Mesenchymal stem cell (in vitro differentiated cells and primary cell): ENCODE data around the gene SLC66A2.

Experiments used
- DNase-seq: peaks from one replicate; pipeline ENCODE4 v3.0.0-alpha.2; 2013
- H2AFZ ChIP-seq: one replicate; pipeline ENCODE4 v1.6.1; 2013; ENCODE audit warnings: low read depth, mild to moderate bottlenecking, control low read depth, inconsistent platforms, low read length, moderate library complexity
- H2AK5ac ChIP-seq: 2 replicates; pipeline ENCODE4 v1.6.1; 2013; ENCODE audit warnings: low read length, moderate library complexity, mild to moderate bottlenecking, inconsistent platforms; ENCODE audit not compliant: severe bottlenecking
- H2BK120ac ChIP-seq: one replicate; pipeline ENCODE4 v1.6.1; 2013; ENCODE audit warnings: low read depth, mild to moderate bottlenecking, inconsistent platforms, low read length, moderate library complexity
- H2BK12ac ChIP-seq, 2 experiments: one replicate each; pipeline ENCODE4 v1.6.1; 2013; ENCODE audit warnings: inconsistent platforms in 2 of 2, low read length in 2 of 2, mild to moderate bottlenecking in 2 of 2, moderate library complexity in 2 of 2, control low read depth in 1 of 2
- H2BK15ac ChIP-seq: one replicate; pipeline ENCODE4 v1.6.1; 2013; ENCODE audit warnings: mild to moderate bottlenecking, low read depth, inconsistent platforms; ENCODE audit not compliant: poor library complexity, severe bottlenecking
- H2BK5ac ChIP-seq: 2 replicates; pipeline ENCODE4 v1.6.1; 2013; ENCODE audit warnings: low read depth, mild to moderate bottlenecking, low read length, control low read depth, inconsistent platforms; ENCODE audit not compliant: poor library complexity, severe bottlenecking
- H3K14ac ChIP-seq, 2 experiments: one replicate each; pipeline ENCODE4 v1.6.1; 2013; ENCODE audit warnings: inconsistent platforms in 2 of 2, low read length in 2 of 2, control low read depth in 1 of 2, mild to moderate bottlenecking in 1 of 2, moderate library complexity in 1 of 2
- H3K18ac ChIP-seq, 2 experiments: one replicate each; pipeline ENCODE4 v1.6.1; 2013; ENCODE audit warnings: inconsistent platforms in 2 of 2, low read length in 2 of 2, control low read depth in 1 of 2, low read depth in 1 of 2, mild to moderate bottlenecking in 1 of 2
- H3K23ac ChIP-seq, 2 experiments: one replicate each; pipeline ENCODE4 v1.6.1; 2013; ENCODE audit warnings: inconsistent platforms in 2 of 2, low read length in 2 of 2, mild to moderate bottlenecking in 2 of 2, moderate library complexity in 2 of 2, control low read depth in 1 of 2
- H3K27ac ChIP-seq: 2 replicates; pipeline ENCODE4 v1.5.1; 2013; ENCODE audit warnings: mild to moderate bottlenecking, moderate library complexity, low read length, control low read depth, inconsistent platforms; ENCODE audit not compliant: poor library complexity, severe bottlenecking
- H3K27me3 ChIP-seq, 2 experiments: 2 replicates each; pipeline versions ENCODE4 v1.6.1 to v1.7.0; 2013; ENCODE audit warnings: low read length in 2 of 2, mild to moderate bottlenecking in 2 of 2, moderate library complexity in 2 of 2, control low read depth in 1 of 2, inconsistent platforms in 1 of 2; ENCODE audit not compliant: control insufficient read depth in 1 of 2, insufficient read depth in 1 of 2
- H3K36me3 ChIP-seq, 2 experiments: 2 replicates each; pipeline versions ENCODE4 v1.6.1 to v1.7.0; 2013; ENCODE audit warnings: low read length in 2 of 2, control low read depth in 1 of 2, inconsistent platforms in 1 of 2, low read depth in 1 of 2, mild to moderate bottlenecking in 1 of 2; ENCODE audit not compliant: insufficient read depth in 2 of 2, control insufficient read depth in 1 of 2
- H3K4ac ChIP-seq, 2 experiments: one replicate each; pipeline ENCODE4 v1.6.1; 2013; ENCODE audit warnings: inconsistent platforms in 2 of 2, low read length in 2 of 2, mild to moderate bottlenecking in 2 of 2, moderate library complexity in 2 of 2, control low read depth in 1 of 2, low read depth in 1 of 2
- H3K4me1 ChIP-seq: 2 replicates; pipeline ENCODE4 v1.6.1; 2013; ENCODE audit warnings: low read depth, low read length, control low read depth; ENCODE audit not compliant: control insufficient read depth, insufficient read depth
- H3K4me2 ChIP-seq: 2 replicates; pipeline ENCODE4 v1.6.1; 2013; ENCODE audit warnings: low read length, mild to moderate bottlenecking, inconsistent platforms; ENCODE audit not compliant: poor library complexity, severe bottlenecking
- H3K4me3 ChIP-seq, 2 experiments: 2 replicates each; pipeline versions ENCODE4 v1.5.1 to v1.7.0; 2013; ENCODE audit warnings: low read length in 2 of 2, mild to moderate bottlenecking in 2 of 2, control low read depth in 1 of 2, low read depth in 1 of 2; ENCODE audit not compliant: insufficient read depth in 1 of 2
- H3K79me1 ChIP-seq: replicated peaks from 2 replicates; pipeline ENCODE4 v1.6.1; 2013; ENCODE audit warnings: mild to moderate bottlenecking, control low read depth, low read length, inconsistent platforms; ENCODE audit not compliant: poor library complexity, severe bottlenecking
- H3K9ac ChIP-seq: 2 replicates; pipeline ENCODE4 v1.7.0; 2013; ENCODE audit warnings: mild to moderate bottlenecking, low read length, moderate library complexity
- H3K9me3 ChIP-seq: 2 replicates; pipeline ENCODE4 v1.7.0; 2013; ENCODE audit warnings: mild to moderate bottlenecking, low read length; ENCODE audit not compliant: control insufficient read depth
- H4K8ac ChIP-seq: one replicate; pipeline ENCODE4 v1.6.1; 2013; ENCODE audit warnings: inconsistent platforms, mild to moderate bottlenecking, low read length, moderate library complexity
- H4K91ac ChIP-seq: one replicate; pipeline ENCODE4 v1.6.1; 2013; ENCODE audit warnings: mild to moderate bottlenecking, low read length, inconsistent platforms
- WGBS: methylation state at CpG from one replicate; pipeline ENCODE4 v1.1.7; 2013; ENCODE audit warnings: mixed read lengths; 5-methylcytosine and 5-hydroxymethylcytosine counted together

The SLC66A2 gene

DNA sequence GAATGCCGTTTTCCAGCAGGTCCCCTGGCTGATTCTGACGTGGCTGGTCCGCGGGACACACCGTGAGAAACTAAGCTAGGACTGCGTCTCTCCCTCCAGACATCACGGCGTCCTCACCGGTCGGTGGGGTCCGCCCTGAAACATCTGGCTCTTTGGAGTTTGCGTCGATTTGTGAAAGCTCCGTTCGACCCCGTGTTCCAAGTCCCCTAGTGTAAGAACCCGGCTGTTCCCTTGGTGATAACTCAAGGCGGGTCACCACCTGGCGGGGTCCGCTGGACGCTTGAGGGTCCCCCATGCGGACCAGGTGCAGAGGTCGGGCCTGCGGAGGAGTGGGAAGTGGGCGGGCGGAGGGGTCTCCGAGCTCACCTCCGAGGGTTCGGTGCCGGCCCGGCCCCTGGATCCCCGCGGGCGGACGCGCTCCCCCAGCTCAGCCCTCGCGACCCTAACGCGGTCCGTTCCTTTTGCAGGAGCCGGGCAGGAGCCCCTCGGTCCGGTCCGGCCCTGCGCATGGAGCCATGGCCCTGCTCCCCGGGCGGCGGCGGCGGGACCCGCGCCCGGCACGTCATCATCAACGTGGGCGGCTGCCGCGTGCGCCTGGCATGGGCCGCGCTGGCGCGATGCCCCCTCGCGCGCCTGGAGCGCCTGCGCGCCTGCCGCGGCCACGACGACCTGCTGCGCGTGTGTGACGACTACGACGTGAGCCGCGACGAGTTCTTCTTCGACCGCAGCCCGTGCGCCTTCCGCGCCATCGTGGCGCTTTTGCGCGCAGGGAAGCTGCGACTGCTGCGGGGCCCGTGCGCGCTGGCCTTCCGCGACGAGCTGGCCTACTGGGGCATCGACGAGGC lies 88.1 kb downstream of the SLC66A2 start:
- Histone ChIP-seq H2BK5ac (no peak overlapping the region), H3K9ac (no peak overlapping the region), H3K4me1 (no peaks in the 10 kb centered on the region), H4K91ac (no peak overlapping the region), H3K23ac (no peak overlapping the region), H3K36me3 (no peaks in the 10 kb centered on the region), H3K4me3 (no peak overlapping the region), H3K27me3 (peaks cover 0 to 8% of the 10 kb centered on the region in 2 experiments), H2BK12ac (no peak overlapping the region), H3K18ac (no peak overlapping the region), H3K14ac (no peak overlapping the region), H3K4me2 (no peak overlapping the region), H4K8ac (no peak overlapping the region), H2AK5ac (no peak overlapping the region), H2BK120ac (no peak overlapping the region), H2AFZ (no peak overlapping the region), H3K79me1 (no peaks in the 10 kb centered on the region), H3K4ac (no peak overlapping the region), H3K9me3 (peaks cover 8% of the 10 kb centered on the region), H3K27ac (no peak overlapping the region), H2BK15ac (no peak overlapping the region)
- DNase-seq = no peak
- 86% methylated on average over 98 of the region's 102 CpGs for WGBS

DNA sequence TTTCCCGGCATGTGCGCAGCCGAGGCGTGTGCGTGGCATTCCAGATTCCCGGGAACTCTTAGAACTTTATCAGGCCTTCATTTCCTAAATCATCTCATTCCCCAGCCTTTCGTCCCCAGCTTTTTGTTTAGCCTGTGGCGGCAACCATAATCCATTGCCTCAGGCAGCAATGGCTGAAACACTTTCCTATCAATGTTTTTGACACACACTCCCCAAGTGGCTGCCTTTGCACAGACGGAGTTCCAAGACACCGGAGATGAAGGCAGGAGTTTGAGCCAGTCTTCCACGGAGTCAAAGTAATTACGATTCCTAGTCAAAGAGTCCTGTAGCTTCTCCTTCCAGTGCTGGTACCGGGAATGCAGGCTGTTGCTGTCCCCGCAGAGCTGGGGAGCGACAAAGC lies 88.9 kb downstream of the SLC66A2 start:
- H3K79me1 ChIP-seq = no peaks in the 10 kb centered on the region
- WGBS = 88% methylated on average over 15 of the region's 15 CpGs
- no peak for DNase-seq

DNA sequence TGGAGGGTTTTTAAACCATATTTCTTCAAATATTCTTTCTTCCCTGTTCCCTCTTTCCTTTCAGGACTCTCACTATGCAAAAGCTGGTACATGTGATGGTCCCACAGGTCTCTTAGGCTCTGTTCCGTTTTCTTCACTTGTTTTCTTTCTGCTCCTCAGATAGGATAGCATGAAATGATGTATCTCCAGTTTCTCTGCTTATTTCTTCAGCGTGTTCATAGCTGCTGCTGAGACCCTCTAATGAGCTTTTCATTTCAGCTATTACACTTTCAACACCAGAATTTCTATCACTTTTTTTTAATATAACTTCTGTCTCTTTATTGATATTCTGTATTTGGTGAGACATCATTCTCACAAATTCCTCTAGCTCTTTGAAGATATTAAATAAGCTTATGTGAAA lies 89.8 kb downstream of the SLC66A2 start:
- Histone ChIP-seq H3K27ac (no peak overlapping the region), H3K4me1 (no peaks in the 10 kb centered on the region), H3K14ac (no peak overlapping the region), H3K27me3 (peaks cover 0 to 8% of the 10 kb centered on the region in 2 experiments), H4K91ac (no peak overlapping the region), H3K36me3 (no peaks in the 10 kb centered on the region), H3K4me3 (no peak overlapping the region), H3K18ac (no peak overlapping the region), H3K23ac (no peak overlapping the region), H2BK120ac (no peak overlapping the region), H3K79me1 (no peaks in the 10 kb centered on the region), H2AFZ (no peak overlapping the region), H4K8ac (no peak overlapping the region), H2BK15ac (no peak overlapping the region), H2BK5ac (no peak overlapping the region), H2BK12ac (no peak overlapping the region), H3K4ac (no peak overlapping the region), H3K9me3 (peaks cover 8% of the 10 kb centered on the region), H2AK5ac (no peak overlapping the region), H3K4me2 (no peak overlapping the region), H3K9ac (no peak overlapping the region)
- no peak for DNase-seq
- WGBS = 86% methylated on average over 2 of the region's 2 CpGs

More for the DNA sequence above, 88.9 kb downstream of the SLC66A2 start:
- Histone ChIP-seq H2BK5ac (no peak overlapping the region), H3K4me2 (no peak overlapping the region), H3K18ac (no peak overlapping the region), H2AK5ac (no peak overlapping the region), H4K91ac (no peak overlapping the region), H3K14ac (no peak overlapping the region), H3K27ac (no peak overlapping the region), H2BK15ac (no peak overlapping the region), H2BK120ac (no peak overlapping the region), H3K23ac (no peak overlapping the region), H2AFZ (no peak overlapping the region), H3K9ac (no peak overlapping the region), H3K4me1 (no peaks in the 10 kb centered on the region), H3K36me3 (no peaks in the 10 kb centered on the region), H3K9me3 (peaks cover 8% of the 10 kb centered on the region), H2BK12ac (no peak overlapping the region), H4K8ac (no peak overlapping the region), H3K4me3 (no peak overlapping the region), H3K4ac (no peak overlapping the region), H3K27me3 (peaks cover 0 to 8% of the 10 kb centered on the region in 2 experiments)

- H3K79me1 ChIP-seq = no peaks in the 10 kb centered on the region
- WGBS = 77% methylated on average over 7 of the region's 7 CpGs
- no peak overlapping the region for H3K23ac ChIP-seq
- H2BK12ac ChIP-seq = no peak overlapping the region
- H3K4me2 ChIP-seq = no peak overlapping the region
- H3K36me3 ChIP-seq = no peaks in the 10 kb centered on the region
- H2BK120ac ChIP-seq = no peak overlapping the region
- no peak overlapping the region for H2AK5ac ChIP-seq
- H4K91ac ChIP-seq = no peak overlapping the region
- H3K4me3 ChIP-seq = no peak overlapping the region
- no peak for DNase-seq
- H3K9ac ChIP-seq = no peak overlapping the region
- H3K4ac ChIP-seq = no peak overlapping the region
- H2BK15ac ChIP-seq = no peak overlapping the region
- H3K18ac ChIP-seq = no peak overlapping the region
- peaks cover 8% of the 10 kb centered on the region for H3K9me3 ChIP-seq
- no peak overlapping the region for H4K8ac ChIP-seq
- H3K4me1 ChIP-seq = no peaks in the 10 kb centered on the region
- no peak overlapping the region for H2BK5ac ChIP-seq
- no peak overlapping the region for H3K27ac ChIP-seq
- H3K27me3 ChIP-seq = peaks cover 6 to 22% of the 10 kb centered on the region in 2 experiments
- H3K14ac ChIP-seq = no peak overlapping the region
- H2AFZ ChIP-seq = no peak overlapping the region
These were observed 92.1 kb downstream of the SLC66A2 start for GRCh38 chr18:79859314-79859713.
